Esophagus muscularis mucosa (tissue), 4 donors: ENCODE data around the gene FGF12. TPM values are rescaled to one million over a fixed set of nuclear protein-coding genes. Genes with fewer than 3 reads are reported as not detected.

ENCODE experiments used
- DNase-seq: peaks from one replicate; pipeline ENCODE4 v3.0.0-alpha.2; 2017; ENCODE audit errors: extremely low spot score
- H3K27ac ChIP-seq, 4 donors: fragments of 200-600 bp; sonication (generic); replicated peaks in 1 of 4; 1 replicate in 3 of 4; 2 replicates in 1 of 4; pipeline ENCODE4 v1.5.1; 2016 to 2019; ENCODE audit warnings: mild to moderate bottlenecking in 1 of 4
- H3K27me3 ChIP-seq, 4 donors: fragments of 200-600 bp; sonication (generic); one replicate each; pipeline versions ENCODE4 v1.5.1 to v1.6.0; 2016 to 2019
- H3K36me3 ChIP-seq, 4 donors: fragments of 200-600 bp; sonication (generic); one replicate each; pipeline ENCODE4 v1.5.1; 2016 to 2019
- H3K4me1 ChIP-seq, 4 donors: fragments of 200-600 bp; sonication (generic); one replicate each; pipeline ENCODE4 v1.5.1; 2016 to 2019
- H3K4me3 ChIP-seq, 4 donors: fragments of 200-600 bp; sonication (generic); 1 replicate in 2 of 4; 2 replicates in 2 of 4; pipeline ENCODE4 v1.5.1; 2016 to 2019; ENCODE audit warnings: mild to moderate bottlenecking in 4 of 4, moderate library complexity in 1 of 4
- H3K9me3 ChIP-seq, 4 donors: fragments of 200-600 bp; sonication (generic); 1 replicate in 3 of 4; 2 replicates in 1 of 4; pipeline ENCODE4 v1.5.1; 2016 to 2019
- EP300 ChIP-seq: sonication (generic); formaldehyde crosslinking; IDR thresholded peaks from one replicate; pipeline ENCODE4 v1.6.1; 2017; ENCODE audit warnings: antibody characterized with exemption
- POLR2A ChIP-seq: fragments of 450-650 bp; IDR thresholded peaks from one replicate; pipeline ENCODE4 v1.6.1; 2017; ENCODE audit warnings: antibody characterized with exemption, moderate library complexity, mild to moderate bottlenecking, low read depth
- POLR2AphosphoS5 ChIP-seq, 2 donors: sonication (generic); formaldehyde crosslinking; IDR thresholded peaks; one replicate each; pipeline ENCODE4 v1.6.1; 2017; ENCODE audit warnings: antibody characterized with exemption in 2 of 2
- WGBS: methylation state at CpG from one replicate; pipeline ENCODE4 v1.1.5; 2018; 5-methylcytosine and 5-hydroxymethylcytosine counted together
- intact Hi-C: fragments of 100-400 bp; cut with DNase I; formaldehyde crosslinking; loops from one replicate; pipeline ENCODE4 v1.15.1; 2023
- small RNA-seq, 3 donors: library from RNA; depleted of rRNA; stranded (forward); fragments of <200 nt; gene quantifications; one replicate each; pipeline ENCODE3, GENCODE V24; 2016
- total RNA-seq, 4 donors: library from RNA; depleted of rRNA; stranded (reverse); fragments of >200 nt; gene quantifications; one replicate each; pipeline versions ENCODE4 v1.1.0 to v1.2.1, GENCODE V29; 2016
- TF ChIP-seq, protein P1 (sequence below), 3 experiments: fragments of 200-600 bp in 2 of 3; fragments of 450-650 bp in 1 of 3; sonication (generic) in 2 of 3; IDR thresholded peaks; one replicate each; pipeline ENCODE4 v1.5.1; 2017 to 2019; ENCODE audit warnings: antibody characterized with exemption in 3 of 3, mild to moderate bottlenecking in 2 of 3, moderate library complexity in 1 of 3

Gene FGF12
- total RNA-seq, 4 donors from 2014 or later = 4.6 to 19.5 (median 10.2) TPM

DNA sequence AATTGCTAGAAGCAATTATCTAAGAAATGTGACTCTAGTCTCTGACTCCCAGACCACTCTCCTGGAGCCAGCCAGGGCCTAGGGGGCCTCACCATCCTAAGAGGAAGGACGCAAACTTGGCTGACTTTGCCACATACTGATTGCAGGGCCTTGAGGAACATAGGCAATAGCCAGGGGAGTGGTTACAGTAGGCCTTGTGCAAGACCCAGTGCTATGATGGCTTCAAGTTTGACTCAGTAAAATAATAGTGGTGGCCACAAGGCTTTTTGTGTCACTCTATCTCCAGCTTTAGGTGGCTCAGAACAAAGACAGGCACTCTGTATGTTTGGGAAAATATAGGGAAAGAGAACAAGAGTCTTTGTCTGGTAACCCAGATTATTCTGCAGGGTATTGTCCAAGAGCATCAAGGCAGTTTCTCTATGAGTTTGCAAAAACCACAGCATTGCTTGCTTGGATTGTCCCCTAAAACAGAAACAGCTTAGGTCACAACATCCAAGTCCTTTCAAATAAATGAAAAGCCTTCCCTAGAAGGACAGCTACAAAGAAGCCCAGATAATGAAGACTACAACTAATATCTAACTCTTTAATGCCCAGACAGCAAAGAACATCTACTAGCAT is 634.8 kb downstream of the FGF12 start:
- H3K4me3 ChIP-seq = no peak overlapping the region
- intact Hi-C loops = no loop called here

DNA sequence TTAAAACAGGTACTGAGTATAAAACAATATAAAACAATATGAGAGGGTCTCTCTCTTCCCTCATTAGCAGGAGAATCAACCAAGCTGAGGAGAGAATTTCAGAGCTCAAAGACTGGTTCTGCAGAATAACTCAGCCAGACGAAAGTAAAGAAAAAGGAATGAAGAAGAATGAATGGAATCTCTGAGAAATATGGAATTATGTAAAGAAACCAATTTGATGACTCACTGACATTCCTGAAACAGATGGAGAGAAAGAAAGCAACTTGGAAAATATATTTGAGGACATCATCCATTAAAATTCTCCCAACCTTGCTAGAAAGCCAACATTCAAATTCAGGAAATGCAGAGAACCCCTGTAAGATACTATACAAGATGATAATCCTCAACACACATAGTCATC is 635.5 kb downstream of the FGF12 start:
- no peak for DNase-seq
- Histone ChIP-seq H3K9me3 (no peaks in the 10 kb centered on the region), H3K4me3 (no peak overlapping the region), H3K36me3 (no peaks in the 10 kb centered on the region), H3K27me3 (no peaks in the 10 kb centered on the region), H3K4me1 (no peaks in the 10 kb centered on the region), H3K27ac (no peak overlapping the region)
- TF ChIP-seq EP300 (no peak), POLR2AphosphoS5 (IDR thresholded peaks at IDR 0.05) (no peak), POLR2A (no peak)
- TF ChIP-seq, protein P1, sequence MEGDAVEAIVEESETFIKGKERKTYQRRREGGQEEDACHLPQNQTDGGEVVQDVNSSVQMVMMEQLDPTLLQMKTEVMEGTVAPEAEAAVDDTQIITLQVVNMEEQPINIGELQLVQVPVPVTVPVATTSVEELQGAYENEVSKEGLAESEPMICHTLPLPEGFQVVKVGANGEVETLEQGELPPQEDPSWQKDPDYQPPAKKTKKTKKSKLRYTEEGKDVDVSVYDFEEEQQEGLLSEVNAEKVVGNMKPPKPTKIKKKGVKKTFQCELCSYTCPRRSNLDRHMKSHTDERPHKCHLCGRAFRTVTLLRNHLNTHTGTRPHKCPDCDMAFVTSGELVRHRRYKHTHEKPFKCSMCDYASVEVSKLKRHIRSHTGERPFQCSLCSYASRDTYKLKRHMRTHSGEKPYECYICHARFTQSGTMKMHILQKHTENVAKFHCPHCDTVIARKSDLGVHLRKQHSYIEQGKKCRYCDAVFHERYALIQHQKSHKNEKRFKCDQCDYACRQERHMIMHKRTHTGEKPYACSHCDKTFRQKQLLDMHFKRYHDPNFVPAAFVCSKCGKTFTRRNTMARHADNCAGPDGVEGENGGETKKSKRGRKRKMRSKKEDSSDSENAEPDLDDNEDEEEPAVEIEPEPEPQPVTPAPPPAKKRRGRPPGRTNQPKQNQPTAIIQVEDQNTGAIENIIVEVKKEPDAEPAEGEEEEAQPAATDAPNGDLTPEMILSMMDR (IDR thresholded peaks at IDR 0.05) = no peak
- WGBS = 74% methylated on average over 1 of the region's 1 CpG
- intact Hi-C loops = no loop called here

More for the DNA sequence above, 634.8 kb downstream of the FGF12 start:
- no peaks in the 10 kb centered on the region for H3K27me3 ChIP-seq
- H3K36me3 ChIP-seq = no peaks in the 10 kb centered on the region
- no peak overlapping the region for H3K27ac ChIP-seq
- H3K4me1 ChIP-seq = no peaks in the 10 kb centered on the region
- no peaks in the 10 kb centered on the region for H3K9me3 ChIP-seq
- no peak for TF ChIP-seq EP300
- no peak for TF ChIP-seq POLR2A
- TF ChIP-seq, protein P1 (IDR thresholded peaks at IDR 0.05) = no peak
- TF ChIP-seq POLR2AphosphoS5 (IDR thresholded peaks at IDR 0.05) = no peak
- DNase-seq = no peak
- WGBS = 100% methylated on average over 1 of the region's 1 CpG

DNA sequence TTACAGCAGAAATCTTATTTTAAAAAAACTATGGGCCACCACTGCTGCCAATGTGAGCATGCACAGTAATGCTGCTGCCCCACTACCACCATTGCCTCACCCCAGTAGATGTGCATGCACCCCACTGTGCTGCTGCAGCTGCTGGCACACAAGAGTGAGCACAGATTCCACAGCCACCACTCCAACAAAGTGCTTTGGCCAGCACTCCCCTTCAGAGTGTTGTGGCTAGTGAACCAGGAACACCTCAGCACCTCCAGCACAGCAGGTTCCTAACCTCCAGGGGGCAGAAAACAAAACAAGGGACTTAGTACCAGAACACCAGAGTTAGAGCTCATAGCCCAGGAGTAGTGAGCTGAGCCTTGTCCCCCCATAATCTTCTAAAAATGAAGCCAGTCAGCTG is 636.8 kb downstream of the FGF12 start:
- Histone ChIP-seq H3K4me1 (no peaks in the 10 kb centered on the region), H3K36me3 (no peaks in the 10 kb centered on the region), H3K4me3 (no peak overlapping the region), H3K9me3 (no peaks in the 10 kb centered on the region), H3K27ac (no peak overlapping the region), H3K27me3 (no peaks in the 10 kb centered on the region)
- intact Hi-C loops = no loop called here
- TF ChIP-seq, protein P1 (IDR thresholded peaks at IDR 0.05) = no peak
- no peak for TF ChIP-seq POLR2A
- TF ChIP-seq POLR2AphosphoS5 (IDR thresholded peaks at IDR 0.05) = no peak
- no peak for TF ChIP-seq EP300
- no peak for DNase-seq

Small RNA genes lying within 50 kb of the gene (small RNA-seq; reads per million reads assigned to genes)
- gene RF01210 (0 reads per million in 3 donors), gene RNU1-20P (0 reads per million in 3 donors)

Other genes starting within 250 kb of the FGF12 start
- 10 to 100 TPM in 1 of 4 donors, 1 to 10 TPM in 3; 5.4 to 11.5 (median 8.2) TPM for gene MB21D2, start 190.3 kb upstream of the FGF12 start, total RNA-seq